IMR-90 (cell line): ENCODE data around the gene SIK3. TPM values are rescaled to one million over a fixed set of nuclear protein-coding genes. Genes with fewer than 3 reads are reported as not detected.

Experiments used
- ATAC-seq: fragments of 200-7000 bp; cut with Tn5 transposase; 2 replicates; pipeline ENCODE4 v1.9.1; 2020; ENCODE audit warnings: low read depth, mild to moderate bottlenecking, moderate library complexity
- BruUV-seq: library from RNA; stranded (reverse); fragments of 400-500 nt; replicated peaks from 2 replicates; lab custom pipeline; 2021; lab: Mats Ljungman, UMichigan
- CTCF ChIA-PET: fragments of 300-600 bp; formaldehyde crosslinking; extraction: SDS; loops from one replicate; lab custom pipeline; 2021; ENCODE audit warnings: antibody characterized with exemption; lab: Yijun Ruan, JAX
- POLR2A ChIA-PET: fragments of 300-600 bp; sonication (Branson Sonifier 250); formaldehyde crosslinking; loops from one replicate; lab custom pipeline; 2022; ENCODE audit warnings: antibody characterized with exemption; ENCODE audit not compliant: unreplicated experiment; lab: Charles Lee
- DNase-seq: peaks from one replicate; pipeline ENCODE4 v3.0.0; 2013
- H2AFZ ChIP-seq: replicated peaks from 2 replicates; pipeline ENCODE3; 2013; ENCODE audit warnings: low read length, mild to moderate bottlenecking; ENCODE audit not compliant: poor library complexity
- H2AK5ac ChIP-seq: 2 replicates; pipeline ENCODE4 v1.6.1; 2013; ENCODE audit warnings: low read depth, low read length, inconsistent platforms
- H2AK9ac ChIP-seq: replicated peaks from 2 replicates; pipeline ENCODE3; 2013; ENCODE audit warnings: mild to moderate bottlenecking, low read depth, low read length, moderate library complexity; ENCODE audit not compliant: poor library complexity
- H2BK120ac ChIP-seq: 2 replicates; pipeline ENCODE4 v1.6.1; 2013; ENCODE audit warnings: low read depth, low read length, inconsistent platforms
- H2BK15ac ChIP-seq: 3 replicates; pipeline ENCODE4 v1.6.1; 2013; ENCODE audit warnings: low read depth, low read length, inconsistent platforms
- H2BK20ac ChIP-seq: 2 replicates; pipeline ENCODE4 v1.6.1; 2013; ENCODE audit warnings: low read depth, mild to moderate bottlenecking, inconsistent platforms, low read length, moderate library complexity
- H2BK5ac ChIP-seq: 2 replicates; pipeline ENCODE4 v1.6.1; 2013; ENCODE audit warnings: mild to moderate bottlenecking, low read depth, low read length, inconsistent platforms; ENCODE audit not compliant: poor library complexity, severe bottlenecking
- H3K14ac ChIP-seq: replicated peaks from 2 replicates; pipeline ENCODE4 v1.6.1; 2013; ENCODE audit warnings: low read depth, low read length, inconsistent platforms
- H3K18ac ChIP-seq: 2 replicates; pipeline ENCODE4 v1.6.1; 2013; ENCODE audit warnings: low read depth, low read length, control low read depth
- H3K23ac ChIP-seq: 2 replicates; pipeline ENCODE4 v1.6.1; 2013; ENCODE audit warnings: low read depth, low read length, inconsistent platforms
- H3K27ac ChIP-seq: 2 replicates; pipeline ENCODE4 v1.5.1; 2013; ENCODE audit warnings: mild to moderate bottlenecking, control low read depth, low read length; ENCODE audit not compliant: insufficient read depth
- H3K27me3 ChIP-seq: 2 replicates; pipeline ENCODE4 v1.6.1; 2013; ENCODE audit warnings: low read length; ENCODE audit not compliant: control insufficient read depth, insufficient read depth
- H3K36me3 ChIP-seq: 2 replicates; pipeline ENCODE4 v1.6.1; 2013; ENCODE audit warnings: low read length, mixed read lengths; ENCODE audit not compliant: control insufficient read depth, insufficient read depth
- H3K4ac ChIP-seq: 2 replicates; pipeline ENCODE4 v1.6.1; 2013; ENCODE audit warnings: low read depth, low read length, inconsistent platforms
- H3K4me1 ChIP-seq: 2 replicates; pipeline ENCODE4 v1.6.1; 2013; ENCODE audit warnings: low read length, mixed read lengths; ENCODE audit not compliant: control insufficient read depth, insufficient read depth
- H3K4me2 ChIP-seq: 2 replicates; pipeline ENCODE4 v1.6.1; 2013; ENCODE audit warnings: low read depth, mild to moderate bottlenecking, control low read depth, low read length, moderate library complexity
- H3K4me3 ChIP-seq: 2 replicates; pipeline ENCODE4 v1.5.1; 2013; ENCODE audit warnings: low read depth, mild to moderate bottlenecking, control low read depth, low read length, moderate library complexity; ENCODE audit not compliant: insufficient read depth
- H3K56ac ChIP-seq: 2 replicates; pipeline ENCODE4 v1.6.1; 2013; ENCODE audit warnings: low read length, inconsistent platforms; ENCODE audit not compliant: insufficient read depth; ENCODE audit errors: extremely low read depth
- H3K79me1 ChIP-seq, 2 experiments: 2 replicates each; pipeline ENCODE4 v1.6.1; 2013; ENCODE audit warnings: low read length in 2 of 2, inconsistent platforms in 1 of 2, low read depth in 1 of 2
- H3K9ac ChIP-seq: 2 replicates; pipeline ENCODE4 v1.6.1; 2013; ENCODE audit warnings: low read depth, low read length, control low read depth
- H3K9me1 ChIP-seq: 2 replicates; pipeline ENCODE4 v1.6.1; 2013; ENCODE audit warnings: low read length, inconsistent platforms; ENCODE audit not compliant: insufficient read depth
- H3K9me3 ChIP-seq: 2 replicates; pipeline ENCODE4 v1.6.1; 2013; ENCODE audit warnings: low read length; ENCODE audit not compliant: control insufficient read depth, insufficient read depth
- H4K20me1 ChIP-seq: 2 replicates; pipeline ENCODE4 v1.6.1; 2013; ENCODE audit warnings: low read length, inconsistent platforms; ENCODE audit not compliant: insufficient read depth
- H4K5ac ChIP-seq: 2 replicates; pipeline ENCODE4 v1.6.1; 2013; ENCODE audit warnings: mild to moderate bottlenecking, low read depth, low read length, control low read depth
- H4K8ac ChIP-seq, 2 experiments: 2 replicates each; pipeline ENCODE4 v1.6.1; 2013; ENCODE audit warnings: low read depth in 2 of 2, low read length in 2 of 2, control low read depth in 1 of 2, inconsistent platforms in 1 of 2
- H4K91ac ChIP-seq: 2 replicates; pipeline ENCODE4 v1.6.1; 2013; ENCODE audit warnings: low read depth, low read length, inconsistent platforms; ENCODE audit not compliant: insufficient read depth
- BHLHE40 ChIP-seq: fragments of 150-350 bp; IDR thresholded peaks from 2 replicates; pipeline ENCODE4 v1.6.1; 2016; ENCODE audit warnings: mild to moderate bottlenecking, low read depth, low read length
- CEBPB ChIP-seq: IDR thresholded peaks from 2 replicates; pipeline ENCODE4 v1.6.1; 2012; ENCODE audit warnings: low read depth, low read length, improper control_type of control experiment
- CHD1 ChIP-seq: IDR thresholded peaks from 2 replicates; pipeline ENCODE4 v1.6.1; 2012; ENCODE audit warnings: low read depth, low read length, improper control_type of control experiment
- CTCF ChIP-seq: conservative IDR thresholded peaks from 2 replicates; pipeline ENCODE4 v1.5.1; 2012; ENCODE audit warnings: mild to moderate bottlenecking, low read depth, low read length, improper control_type of control experiment
- ELK1 ChIP-seq: fragments of 150-350 bp; IDR thresholded peaks from 2 replicates; pipeline ENCODE4 v1.6.1; 2016; ENCODE audit warnings: low read depth, mild to moderate bottlenecking, low read length, moderate library complexity, borderline replicate concordance
- FOS ChIP-seq: fragments of 150-350 bp; IDR thresholded peaks from 2 replicates; pipeline ENCODE4 v1.6.1; 2016; ENCODE audit warnings: low read depth, low read length
- MAFK ChIP-seq: IDR thresholded peaks from 2 replicates; pipeline ENCODE4 v1.6.1; 2012; ENCODE audit warnings: low read depth, low read length, improper control_type of control experiment
- MAZ ChIP-seq: IDR thresholded peaks from 2 replicates; pipeline ENCODE4 v1.6.1; 2012; ENCODE audit warnings: low read depth, mild to moderate bottlenecking, low read length, improper control_type of control experiment, moderate library complexity, borderline replicate concordance
- MXI1 ChIP-seq: IDR thresholded peaks from 2 replicates; pipeline ENCODE4 v1.6.1; 2012; ENCODE audit warnings: low read depth, mild to moderate bottlenecking, low read length, moderate library complexity, borderline replicate concordance
- NFE2L2 ChIP-seq: fragments of 150-350 bp; IDR thresholded peaks from 2 replicates; pipeline ENCODE4 v1.6.1; 2016; ENCODE audit warnings: low read depth, mild to moderate bottlenecking, low read length
- POLR2A ChIP-seq: IDR thresholded peaks from 2 replicates; pipeline ENCODE4 v1.6.1; 2012; ENCODE audit warnings: mild to moderate bottlenecking, low read depth, low read length
- RAD21 ChIP-seq: IDR thresholded peaks from 2 replicates; pipeline ENCODE4 v1.6.1; 2012; ENCODE audit warnings: low read length, improper control_type of control experiment
- RCOR1 ChIP-seq: IDR thresholded peaks from 2 replicates; pipeline ENCODE4 v1.6.1; 2012; ENCODE audit warnings: mild to moderate bottlenecking, low read length, improper control_type of control experiment; ENCODE audit not compliant: insufficient replicate concordance
- RFX5 ChIP-seq: IDR thresholded peaks from 2 replicates; pipeline ENCODE4 v1.8.0; 2012; ENCODE audit warnings: low read depth, mild to moderate bottlenecking, low read length, moderate library complexity
- SMC3 ChIP-seq: fragments of 150-350 bp; IDR thresholded peaks from 2 replicates; pipeline ENCODE4 v1.6.1; 2016; ENCODE audit warnings: low read depth, mild to moderate bottlenecking, antibody characterized with exemption, low read length, moderate library complexity
- USF2 ChIP-seq: fragments of 150-350 bp; IDR thresholded peaks from 2 replicates; pipeline ENCODE4 v1.6.1; 2017; ENCODE audit warnings: mild to moderate bottlenecking, antibody characterized with exemption, low read length, low read depth
- WGBS, 2 experiments: methylation state at CpG; one replicate each; pipeline versions ENCODE4 v1.1.5 to v1.1.7; 2013; ENCODE audit warnings: missing lambda C conversion rate in 2 of 2; ENCODE audit not compliant: insufficient read length in 1 of 2; ENCODE audit errors: extremely low coverage in 2 of 2; 5-methylcytosine and 5-hydroxymethylcytosine counted together
- dilution Hi-C: fragments of 300-500 bp; cut with HindIII; formaldehyde crosslinking; loops from one replicate; pipeline ENCODE4 v1.14.3; 2018; ENCODE audit warnings: low sequenced_read_pairs; ENCODE audit not compliant: unreplicated experiment
- in situ Hi-C: fragments of 300-500 bp; cut with MboI; formaldehyde crosslinking; loops from 3 replicates; pipeline ENCODE4 v1.14.3; 2019; ENCODE audit warnings: low sequenced_read_pairs, inconsistent platforms, mixed read lengths
- intact Hi-C: fragments of 100-400 bp; cut with micrococcal nuclease; formaldehyde crosslinking; loops from 2 replicates; pipeline ENCODE4 v1.10.0; 2022
- polyA plus RNA-seq, 3 experiments: library from polyadenylated mRNA; depleted of rRNA; stranded (reverse); fragments of >200 nt; gene quantifications; 2 replicates each; pipeline ENCODE4 v1.2.3, GENCODE V29; 2012; ENCODE audit warnings: low replicate concordance in 1 of 3
- total RNA-seq: library from RNA; depleted of rRNA; stranded (reverse); fragments of >200 nt; gene quantifications from 2 replicates; pipeline ENCODE4 v1.2.3, GENCODE V29; 2012

Gene SIK3
- total and polyA plus RNA-seq, 2 of the 4 experiments (the other 2 are of a cell fraction), result 8.2 to 9.1 TPM

GRCh38 chr11:117087446-117087845, 10.8 kb downstream of the SIK3 start:
- Histone ChIP-seq H4K5ac (no peak overlapping the region), H3K9ac (no peak overlapping the region), H3K36me3 (no peaks in the 10 kb centered on the region; the same call in 1 of the 2 replicates), H3K9me1 (no peaks in the 10 kb centered on the region), H3K14ac (no peak overlapping the region), H3K18ac (no peak overlapping the region), H4K8ac (no peak overlapping the region), H3K23ac (no peak overlapping the region), H3K56ac (no peak overlapping the region), H3K4me2 (no peak overlapping the region), H3K27ac (no peak overlapping the region), H2BK20ac (no peak overlapping the region), H3K27me3 (no peaks in the 10 kb centered on the region), H3K4me3 (no peak overlapping the region), H2AK5ac (no peak overlapping the region), H4K91ac (no peak overlapping the region), H3K9me3 (no peaks in the 10 kb centered on the region), H2BK15ac (no peak overlapping the region), H3K79me1 (peaks cover 16 to 45% of the 10 kb centered on the region in 2 experiments), H4K20me1 (peaks cover 50% of the 10 kb centered on the region), H3K4me1 (peaks cover 9% of the 10 kb centered on the region), H2BK120ac (no peak overlapping the region), H2BK5ac (no peak overlapping the region), H3K4ac (no peak overlapping the region), H2AFZ (no peak overlapping the region), H2AK9ac (no peak overlapping the region)
- TF ChIP-seq MAFK (no peak), POLR2A (no peak), SMC3 (no peak), CHD1 (no peak), MXI1 (no peak), RAD21 (no peak), MAZ (no peak), FOS (no peak), CTCF (no peak), CEBPB (no peak), RFX5 (no peak), USF2 (no peak), NFE2L2 (no peak), RCOR1 (no peak), BHLHE40 (no peak), ELK1 (no peak)
- dilution Hi-C loops (no loop called here), in situ Hi-C loops (no loop called here), intact Hi-C loops (no loop called here)
- ChIA-PET CTCF (no interaction called here), POLR2A (no interaction called here)
- ATAC-seq, result no peak
- DNase-seq, result no peak
- BruUV-seq, result no TSS peak
- no CpG with 5 or more reads among the region's 3 CpGs for WGBS, 2 experiments
